NB4 (cell line): ENCODE results near the gene SCN8A.
"Not testable (repeated sequence)": the region's sequence is repeated elsewhere in the genome, so short reads cannot be mapped to it uniquely, and the experiment has no call there.

Source experiments
- CTCF ChIP-seq: IDR thresholded peaks from one replicate; pipeline ENCODE4 v1.5.1; 2012; ENCODE audit warnings: low read depth, low read length
- MAX ChIP-seq: IDR thresholded peaks from 2 replicates; pipeline ENCODE4 v1.6.1; 2011; ENCODE audit warnings: low read depth, low read length
- POLR2A ChIP-seq: IDR thresholded peaks from 2 replicates; pipeline ENCODE4 v1.6.1; 2011; ENCODE audit warnings: mild to moderate bottlenecking; ENCODE audit not compliant: insufficient read length; ENCODE audit errors: extremely low read depth

- not testable (repeated sequence) for TF ChIP-seq CTCF, POLR2A, MAX
These were observed 22.6 kb upstream of the SCN8A start for GRCh38 chr12:51568271-51569032.
